Thyroid gland (tissue), 4 donors: Measurements from ENCODE around the gene MAPT.

Experiments
- CTCF ChIP-seq, 6 experiments: fragments of 200-600 bp in 3 of 6; fragments of 450-650 bp in 3 of 6; sonication (generic) in 3 of 6; IDR thresholded peaks; one replicate each; pipeline ENCODE4 v1.5.1; 2016 to 2019; ENCODE audit warnings: antibody characterized with exemption in 6 of 6, mild to moderate bottlenecking in 2 of 6, inconsistent platforms in 1 of 6, moderate library complexity in 1 of 6
- POLR2A ChIP-seq, 2 donors: fragments of 450-650 bp; IDR thresholded peaks; one replicate each; pipeline ENCODE4 v1.6.1; 2017; ENCODE audit warnings: antibody characterized with exemption in 2 of 2, mild to moderate bottlenecking in 2 of 2, moderate library complexity in 1 of 2

GRCh38 chr17:45848868-45849535 lies 45.4 kb upstream of the MAPT start:
- TF ChIP-seq CTCF (IDR thresholded peaks at IDR 0.05) (no peak), POLR2A (IDR thresholded peaks at IDR 0.05) (no peak)
